Endothelial cell of umbilical vein (primary cell): ENCODE data around the gene KLHL17. TPM values are rescaled to one million over a fixed set of nuclear protein-coding genes. Genes with fewer than 3 reads are reported as not detected.
"Not testable (repeated sequence)": the region's sequence is repeated elsewhere in the genome, so short reads cannot be mapped to it uniquely, and the experiment has no call there.

Source experiments
- BruUV-seq: library from RNA; stranded (reverse); fragments of 400-500 nt; replicated peaks from 2 replicates; lab custom pipeline; 2021; lab: Mats Ljungman, UMichigan
- CTCF ChIA-PET: fragments of 300-600, 350-600 bp; sonication (Branson Sonifier 250); formaldehyde crosslinking; loops from one replicate; lab custom pipeline; 2021; ENCODE audit warnings: antibody characterized with exemption, inconsistent platforms; lab: Charles Lee
- POLR2A ChIA-PET: fragments of 300-600, 350-600 bp; sonication (Branson Sonifier 250); formaldehyde crosslinking; loops from one replicate; lab custom pipeline; 2021; ENCODE audit warnings: antibody characterized with exemption, inconsistent platforms; lab: Charles Lee
- DNase-seq: peaks from one replicate; pipeline ENCODE4 v3.0.0-alpha.2; 2011; ENCODE audit warnings: low read depth, low spot score
- FAIRE-seq: peaks from 2 replicates; lab custom pipeline; 2011; peaks lifted over from hg19 to GRCh38; lab: Jason Lieb, UNC
- H2AFZ ChIP-seq: 2 replicates; pipeline ENCODE4 v1.6.0; 2012; ENCODE audit warnings: low read depth, low read length, control low read depth, inconsistent platforms
- H3K27ac ChIP-seq: 2 replicates; pipeline ENCODE4 v1.5.1; 2011; ENCODE audit warnings: low read depth, mild to moderate bottlenecking, control low read depth, low read length, moderate library complexity; ENCODE audit not compliant: insufficient read depth
- H3K27me3 ChIP-seq, 2 experiments: 2 replicates each; pipeline versions ENCODE4 v1.6.0 to v1.6.1; 2011; ENCODE audit warnings: low read length in 2 of 2, mixed read lengths in 1 of 2; ENCODE audit not compliant: control insufficient read depth in 2 of 2, insufficient read depth in 2 of 2
- H3K36me3 ChIP-seq, 2 experiments: 2 replicates in 1 of 2; 3 replicates in 1 of 2; pipeline ENCODE4 v1.5.1; 2011; ENCODE audit warnings: low read length in 2 of 2, mild to moderate bottlenecking in 1 of 2, moderate library complexity in 1 of 2; ENCODE audit not compliant: control insufficient read depth in 2 of 2, insufficient read depth in 2 of 2; ENCODE audit errors: extremely low read depth in 1 of 2
- H3K4me1 ChIP-seq: 3 replicates; pipeline ENCODE4 v1.5.1; 2011; ENCODE audit warnings: mild to moderate bottlenecking, low read length; ENCODE audit not compliant: control insufficient read depth, insufficient read depth; ENCODE audit errors: extremely low read depth
- H3K4me2 ChIP-seq: 2 replicates; pipeline ENCODE4 v1.6.1; 2011; ENCODE audit warnings: low read length, control low read depth, mixed read lengths; ENCODE audit not compliant: insufficient read depth
- H3K4me3 ChIP-seq, 3 experiments: fragments of 200-600 bp in 1 of 3; sonication (generic), shearing (Covaris generic) in 1 of 3; replicated peaks in 1 of 3; 2 replicates each; pipeline ENCODE4 v1.5.1; 2011 to 2016; ENCODE audit warnings: control low read depth in 3 of 3, low read length in 3 of 3, mild to moderate bottlenecking in 2 of 3, inconsistent platforms in 1 of 3, low read depth in 1 of 3, moderate library complexity in 1 of 3; ENCODE audit not compliant: insufficient read depth in 1 of 3
- H3K79me2 ChIP-seq: 2 replicates; pipeline ENCODE4 v1.6.0; 2012; ENCODE audit warnings: low read length, inconsistent platforms; ENCODE audit not compliant: control insufficient read depth, insufficient read depth
- H3K9ac ChIP-seq: replicated peaks from 2 replicates; pipeline ENCODE3; 2011; ENCODE audit warnings: low read length, control low read depth; ENCODE audit not compliant: insufficient read depth; ENCODE audit errors: extremely low read depth
- H3K9me1 ChIP-seq: replicated peaks from 3 replicates; pipeline ENCODE4 v1.6.0; 2011; ENCODE audit warnings: mild to moderate bottlenecking, low read length; ENCODE audit not compliant: control insufficient read depth, insufficient read depth; ENCODE audit errors: extremely low read depth
- H3K9me3 ChIP-seq: replicated peaks from 2 replicates; pipeline ENCODE4 v1.5.1; 2012; ENCODE audit warnings: low read length, inconsistent platforms; ENCODE audit not compliant: control insufficient read depth, insufficient read depth
- H4K20me1 ChIP-seq: replicated peaks from 2 replicates; pipeline ENCODE3; 2011; ENCODE audit warnings: mild to moderate bottlenecking, low read length; ENCODE audit not compliant: control insufficient read depth, insufficient read depth; ENCODE audit errors: extremely low read depth
- EZH2 ChIP-seq: IDR thresholded peaks from 2 replicates; pipeline ENCODE4 v1.6.1; 2012; ENCODE audit warnings: borderline replicate concordance, low read depth, mild to moderate bottlenecking, moderate library complexity, low read length, inconsistent platforms; ENCODE audit not compliant: severe bottlenecking
- FOS ChIP-seq: IDR thresholded peaks from 2 replicates; pipeline ENCODE4 v1.6.1; 2011; ENCODE audit warnings: mild to moderate bottlenecking, low read length, moderate library complexity, borderline replicate concordance; ENCODE audit not compliant: insufficient read depth
- GATA2 ChIP-seq: IDR thresholded peaks from 2 replicates; pipeline ENCODE4 v1.7.0; 2011; ENCODE audit warnings: low read depth, mild to moderate bottlenecking, moderate library complexity, mixed read lengths, low read length; ENCODE audit not compliant: insufficient read length, insufficient read depth
- JUN ChIP-seq: IDR thresholded peaks from 2 replicates; pipeline ENCODE4 v1.6.1; 2011; ENCODE audit warnings: borderline replicate concordance, low read depth; ENCODE audit not compliant: insufficient read length, insufficient read depth
- MYC ChIP-seq: IDR thresholded peaks from one replicate; pipeline ENCODE4 v1.6.1; 2011; ENCODE audit warnings: mild to moderate bottlenecking, low read depth, low read length
- POLR2A ChIP-seq: IDR thresholded peaks from 2 replicates; pipeline ENCODE4 v1.6.1; 2012; ENCODE audit warnings: low read depth, mild to moderate bottlenecking, control low read depth, low read length
- POLR2AphosphoS5 ChIP-seq: IDR thresholded peaks from 2 replicates; pipeline ENCODE4 v1.6.1; 2012; ENCODE audit warnings: low read depth, mild to moderate bottlenecking, control low read depth, low read length, moderate library complexity; ENCODE audit not compliant: insufficient read depth
- dilution Hi-C: fragments of 300-500 bp; cut with MboI; formaldehyde crosslinking; loops from one replicate; pipeline ENCODE4 v1.15.0; 2019; ENCODE audit warnings: low sequenced_read_pairs; ENCODE audit not compliant: extremely low pct_ligation_motif_present
- intact Hi-C: fragments of 100-400 bp; cut with micrococcal nuclease; formaldehyde crosslinking; loops from one replicate; pipeline ENCODE4 v1.10.0; 2022
- polyA plus RNA-seq, 4 experiments: library from polyadenylated mRNA; depleted of rRNA in 3 of 4; stranded (reverse) in 3 of 4; unstranded in 1 of 4; fragments of >200 nt; gene quantifications; 2 replicates each; pipeline versions ENCODE4 v1.2.1 to v1.2.3, GENCODE V29; 2011 to 2012; ENCODE audit warnings: missing spikeins in 1 of 4
- total RNA-seq: library from RNA; stranded (reverse); gene quantifications from 2 replicates; pipeline ENCODE4 v1.2.3, GENCODE V29; 2021
- TF ChIP-seq, protein P1 (sequence below): IDR thresholded peaks from 2 replicates; pipeline ENCODE4 v1.6.1; 2011; ENCODE audit not compliant: insufficient read depth, insufficient read length
- TF ChIP-seq, protein P2 (sequence below), 2 donors: IDR thresholded peaks; 1 replicate in 1 of 2; 2 replicates in 1 of 2; pipeline ENCODE4 v1.5.1; 2011; ENCODE audit warnings: low read length in 2 of 2, mild to moderate bottlenecking in 2 of 2, moderate library complexity in 2 of 2, control low read depth in 1 of 2, inconsistent platforms in 1 of 2, low read depth in 1 of 2; ENCODE audit not compliant: insufficient read depth in 1 of 2; ENCODE audit errors: extremely low read depth in 1 of 2

KLHL17 gene
- total and polyA plus RNA-seq, 2 donors (not counting 3 experiments of a cell fraction or from before 2014, with no cell fraction given) = 27.0 to 30.1 TPM

DNA sequence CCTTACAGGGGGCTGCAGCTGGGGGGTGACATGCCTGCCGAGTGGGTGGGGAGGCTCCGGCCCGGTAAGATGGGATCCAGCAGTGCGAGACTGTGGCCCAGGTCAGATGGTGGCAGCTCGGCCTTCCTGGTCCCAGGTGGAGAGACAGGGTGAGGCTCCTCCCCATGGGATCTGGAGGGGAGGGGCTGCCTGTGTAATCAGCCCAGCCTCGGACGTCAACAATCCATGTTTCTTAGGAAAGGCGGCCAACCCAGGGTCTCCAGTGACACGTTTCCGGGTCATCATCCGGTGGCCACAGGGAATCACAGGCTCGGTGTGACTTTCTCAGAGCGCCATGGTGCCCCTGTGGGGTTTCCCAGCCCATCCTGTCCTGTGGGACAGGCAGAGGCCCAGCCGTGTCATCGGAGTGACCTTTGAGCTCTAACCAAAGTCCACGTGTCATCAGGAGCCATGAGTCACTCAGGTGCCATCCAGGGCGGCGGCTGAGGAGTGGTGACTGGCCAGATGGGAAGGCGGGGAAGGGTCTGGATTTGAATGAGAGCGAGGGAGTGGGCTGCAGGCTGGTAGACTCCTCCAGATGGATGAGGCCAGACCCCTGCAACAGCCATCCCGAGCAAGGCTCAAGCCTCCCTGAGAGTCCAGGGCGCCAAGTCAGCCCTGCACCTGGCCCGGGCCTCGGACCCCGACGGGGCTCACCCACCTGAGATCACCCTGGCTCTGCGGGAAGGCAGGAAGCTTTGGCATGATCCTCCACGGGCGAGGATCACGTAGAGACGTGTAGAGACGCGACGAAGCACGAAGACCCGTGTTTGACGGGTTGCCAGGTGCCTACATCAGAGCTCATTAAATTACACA, 46.1 kb downstream of the KLHL17 start:
- CTCF ChIA-PET = interaction anchor here (0.6 kb wide), 1 partner anchor 24 kb away, joined by 3 read pairs; no protein-coding TSS in a partner anchor
- Histone ChIP-seq H3K36me3 (no peaks in the 10 kb centered on the region), H3K27ac (no peak overlapping the region), H4K20me1 (no peaks in the 10 kb centered on the region), H2AFZ (no peak overlapping the region), H3K9me3 (no peaks in the 10 kb centered on the region), H3K27me3 (no peaks in the 10 kb centered on the region), H3K4me1 (peaks cover 12% of the 10 kb centered on the region), H3K4me3 (no peak overlapping the region), H3K79me2 (no peaks in the 10 kb centered on the region), H3K9me1 (no peaks in the 10 kb centered on the region), H3K4me2 (no peak overlapping the region), H3K9ac (no peak overlapping the region)
- no peak for DNase-seq
- TF ChIP-seq JUN (no peak), EZH2 (no peak), GATA2 (no peak), MYC (no peak), POLR2A (no peak), POLR2AphosphoS5 (no peak), FOS (no peak)
- TF ChIP-seq, protein P1, sequence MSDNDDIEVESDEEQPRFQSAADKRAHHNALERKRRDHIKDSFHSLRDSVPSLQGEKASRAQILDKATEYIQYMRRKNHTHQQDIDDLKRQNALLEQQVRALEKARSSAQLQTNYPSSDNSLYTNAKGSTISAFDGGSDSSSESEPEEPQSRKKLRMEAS = no peak
- TF ChIP-seq, protein P2, sequence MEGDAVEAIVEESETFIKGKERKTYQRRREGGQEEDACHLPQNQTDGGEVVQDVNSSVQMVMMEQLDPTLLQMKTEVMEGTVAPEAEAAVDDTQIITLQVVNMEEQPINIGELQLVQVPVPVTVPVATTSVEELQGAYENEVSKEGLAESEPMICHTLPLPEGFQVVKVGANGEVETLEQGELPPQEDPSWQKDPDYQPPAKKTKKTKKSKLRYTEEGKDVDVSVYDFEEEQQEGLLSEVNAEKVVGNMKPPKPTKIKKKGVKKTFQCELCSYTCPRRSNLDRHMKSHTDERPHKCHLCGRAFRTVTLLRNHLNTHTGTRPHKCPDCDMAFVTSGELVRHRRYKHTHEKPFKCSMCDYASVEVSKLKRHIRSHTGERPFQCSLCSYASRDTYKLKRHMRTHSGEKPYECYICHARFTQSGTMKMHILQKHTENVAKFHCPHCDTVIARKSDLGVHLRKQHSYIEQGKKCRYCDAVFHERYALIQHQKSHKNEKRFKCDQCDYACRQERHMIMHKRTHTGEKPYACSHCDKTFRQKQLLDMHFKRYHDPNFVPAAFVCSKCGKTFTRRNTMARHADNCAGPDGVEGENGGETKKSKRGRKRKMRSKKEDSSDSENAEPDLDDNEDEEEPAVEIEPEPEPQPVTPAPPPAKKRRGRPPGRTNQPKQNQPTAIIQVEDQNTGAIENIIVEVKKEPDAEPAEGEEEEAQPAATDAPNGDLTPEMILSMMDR (IDR thresholded peaks at IDR 0.05; ENCODE audit: extremely low read depth in 1 of 2, insufficient read depth in 1 of 2, low read depth in 1 of 2, low read length in 2 of 2) = no peak
- BruUV-seq = no TSS peak
- dilution Hi-C loops (no loop called here), intact Hi-C loops (no loop called here)
- no peak for FAIRE-seq
- POLR2A ChIA-PET = no interaction called here

DNA sequence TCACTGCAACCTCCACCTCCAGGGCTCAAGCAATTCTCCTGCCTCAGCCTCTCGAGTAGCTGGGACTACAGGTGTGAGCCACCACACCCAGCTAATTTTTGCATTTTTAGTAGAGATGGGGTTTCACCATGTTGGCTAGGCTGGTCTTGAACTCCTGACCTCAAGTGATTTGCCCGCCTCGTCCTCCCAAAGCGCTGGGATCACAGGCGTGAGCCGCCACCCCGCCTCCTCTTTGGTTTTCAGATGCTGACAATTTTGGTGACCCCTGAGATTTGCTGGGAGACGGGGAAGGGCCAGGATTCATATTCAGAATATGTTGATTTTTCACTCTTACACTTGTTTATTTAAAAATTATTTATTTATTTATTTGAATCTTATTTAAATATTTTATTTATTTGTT, 49.7 kb downstream of the KLHL17 start:
- DNase-seq, H3K27me3 ChIP-seq, H3K36me3 ChIP-seq, CTCF ChIA-PET, H3K4me3 ChIP-seq, H3K9me3 ChIP-seq, H3K9ac ChIP-seq, H3K79me2 ChIP-seq, H3K27ac ChIP-seq, H2AFZ ChIP-seq, dilution Hi-C loops, POLR2A ChIA-PET, H3K4me2 ChIP-seq, BruUV-seq, H4K20me1 ChIP-seq, H3K9me1 ChIP-seq, FAIRE-seq: not testable (repeated sequence)
- H3K4me1 ChIP-seq = peaks cover 16% of the 10 kb centered on the region
- intact Hi-C loops = loop anchor here (5.0 kb wide), 1 partner anchor 262 kb away; the partner anchor contains the start of gene UBE2J2
